Measurements from ENCODE around the gene NDC80.
A peak's percentile ranks its signal among the peaks of the same experiment; 100 is the strongest.
"Not testable (repeated sequence)": the region's sequence is repeated elsewhere in the genome, so short reads cannot be mapped to it uniquely, and the experiment has no call there.

Gene NDC80

DNA sequence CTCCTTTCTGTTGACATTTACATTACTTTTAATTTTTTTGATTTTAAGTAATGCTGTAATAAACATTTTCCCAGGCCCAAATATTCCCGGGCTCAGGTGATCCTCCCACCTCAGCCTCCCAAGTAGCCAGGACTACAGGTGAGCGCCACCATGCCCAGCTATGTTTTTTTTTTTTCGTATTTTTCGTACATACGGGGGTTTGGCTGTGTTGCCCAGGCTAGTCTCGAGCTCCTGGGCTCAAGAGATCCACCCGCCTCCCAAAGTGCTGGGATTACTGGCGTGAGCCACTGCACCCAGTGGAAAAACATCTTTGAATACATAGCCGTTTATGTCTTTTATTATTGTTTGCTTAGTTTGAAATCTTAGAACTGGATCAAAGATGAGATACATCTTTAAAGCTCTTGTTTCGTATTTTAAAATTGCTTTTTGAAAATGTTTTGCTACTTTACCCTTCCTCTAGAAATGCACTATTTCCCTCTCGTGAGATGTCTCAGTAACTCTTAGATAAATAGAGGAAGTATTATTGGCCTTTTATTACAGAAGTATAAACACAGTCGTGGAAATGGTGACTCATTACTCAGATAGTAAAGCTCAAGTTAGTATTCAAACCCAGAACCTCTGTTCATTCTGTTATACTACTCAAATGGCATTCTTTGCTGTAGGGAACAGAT is 86.6 kb downstream of the NDC80 start (continued):
- TF ChIP-seq ZNF513 (tag by site-specific recombination; IDR thresholded peaks at IDR 0.05) = no peak

DNA sequence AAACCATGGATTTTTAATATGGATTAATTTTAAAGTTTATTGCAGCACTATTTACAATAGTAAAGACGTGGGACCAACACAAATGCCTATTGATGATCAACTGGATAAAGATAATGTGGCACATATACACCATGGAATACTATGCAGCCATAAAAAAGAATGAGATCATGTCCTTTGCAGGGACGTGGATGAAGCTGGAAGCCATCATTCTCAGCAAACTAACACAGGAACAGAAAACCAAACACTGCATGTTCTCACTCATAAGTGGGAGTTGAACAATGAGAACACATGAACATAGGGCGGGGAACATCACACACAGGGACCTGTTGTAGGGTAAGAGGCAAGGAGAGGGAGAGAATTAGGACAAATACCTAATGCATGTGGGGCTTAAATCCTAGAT is 89.5 kb downstream of the NDC80 start:
- H3K9me3 ChIP-seq (ENCODE audit: control insufficient read depth, insufficient read depth, low read depth, low read length); CTCF ChIA-PET; H3K27ac ChIP-seq (ENCODE audit: extremely low read depth, low read depth, low read length); H3K4me1 ChIP-seq (ENCODE audit: control insufficient read depth, insufficient read depth, low read length); H3K36me3 ChIP-seq (ENCODE audit: control insufficient read depth in 2 of 2, insufficient read depth in 1 of 2, low read length in 2 of 2); POLR2A ChIA-PET; H3K4me3 ChIP-seq (ENCODE audit: low read depth, low read length): not testable (repeated sequence)
- TF ChIP-seq, protein P1, sequence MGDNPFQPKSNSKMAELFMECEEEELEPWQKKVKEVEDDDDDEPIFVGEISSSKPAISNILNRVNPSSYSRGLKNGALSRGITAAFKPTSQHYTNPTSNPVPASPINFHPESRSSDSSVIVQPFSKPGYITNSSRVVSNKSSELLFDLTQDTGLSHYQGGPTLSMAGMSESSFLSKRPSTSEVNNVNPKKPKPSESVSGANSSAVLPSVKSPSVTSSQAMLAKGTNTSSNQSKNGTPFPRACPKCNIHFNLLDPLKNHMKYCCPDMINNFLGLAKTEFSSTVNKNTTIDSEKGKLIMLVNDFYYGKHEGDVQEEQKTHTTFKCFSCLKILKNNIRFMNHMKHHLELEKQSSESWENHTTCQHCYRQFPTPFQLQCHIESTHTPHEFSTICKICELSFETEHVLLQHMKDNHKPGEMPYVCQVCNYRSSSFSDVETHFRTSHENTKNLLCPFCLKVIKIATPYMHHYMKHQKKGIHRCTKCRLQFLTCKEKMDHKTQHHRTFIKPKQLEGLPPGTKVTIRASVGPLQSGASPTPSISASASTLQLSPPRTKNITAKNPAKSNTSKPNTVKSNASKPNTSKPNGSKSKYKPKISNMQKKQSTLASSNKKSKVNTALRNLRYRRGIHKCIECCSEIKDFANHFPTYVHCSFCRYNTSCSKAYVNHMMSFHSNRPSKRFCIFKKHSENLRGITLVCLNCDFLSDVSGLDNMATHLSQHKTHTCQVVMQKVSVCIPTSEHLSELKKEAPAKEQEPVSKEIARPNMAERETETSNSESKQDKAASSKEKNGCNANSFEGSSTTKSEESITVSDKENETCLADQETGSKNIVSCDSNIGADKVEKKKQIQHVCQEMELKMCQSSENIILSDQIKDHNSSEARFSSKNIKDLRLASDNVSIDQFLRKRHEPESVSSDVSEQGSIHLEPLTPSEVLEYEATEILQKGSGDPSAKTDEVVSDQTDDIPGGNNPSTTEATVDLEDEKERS (tag by site-specific recombination; IDR thresholded peaks at IDR 0.05) = peak; percentile 90; the same call in 1 of the 2 replicates
- TF ChIP-seq ZNF146 (tag by site-specific recombination; IDR thresholded peaks at IDR 0.05) (peak; percentile 92), ZNF580 (tag by site-specific recombination; IDR thresholded peaks at IDR 0.05) (peak; percentile 64; the same call in 1 of the 2 replicates)

DNA sequence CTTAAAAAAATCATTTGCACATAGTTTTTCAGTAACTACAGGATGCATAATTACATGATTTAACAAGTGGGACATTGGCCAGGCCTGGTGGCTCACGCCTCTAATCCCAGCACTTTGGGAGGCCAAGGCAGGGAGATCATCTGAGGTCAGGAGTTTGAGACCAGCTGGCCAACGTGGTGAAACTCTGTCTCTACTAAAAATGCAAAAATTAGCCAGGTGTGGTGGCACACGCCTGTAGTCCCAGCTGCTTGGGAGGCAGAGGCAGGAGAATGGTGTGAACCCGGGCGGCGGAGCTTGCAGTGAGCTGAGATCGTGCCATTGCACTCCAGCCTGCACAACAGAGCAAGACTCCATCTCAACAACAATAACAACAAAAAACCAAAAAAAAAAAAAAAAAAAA is 90.9 kb downstream of the NDC80 start:
- not testable (repeated sequence) for H3K36me3 ChIP-seq (ENCODE audit: control insufficient read depth in 2 of 2, insufficient read depth in 1 of 2, low read length in 2 of 2); H3K9me3 ChIP-seq (ENCODE audit: control insufficient read depth, insufficient read depth, low read depth, low read length); H3K4me3 ChIP-seq (ENCODE audit: low read depth, low read length); H3K27ac ChIP-seq (ENCODE audit: extremely low read depth, low read depth, low read length); H3K4me1 ChIP-seq (ENCODE audit: control insufficient read depth, insufficient read depth, low read length)
- POLR2A ChIA-PET = interaction anchor here (0.7 kb wide), 2 partner anchors 21 to 541 kb away, joined by 5 to 6 read pairs; no protein-coding TSS in a partner anchor
- CTCF ChIA-PET = interaction anchor here (0.7 kb wide), 1 partner anchor 91 kb away, joined by 3 read pairs; no protein-coding TSS in a partner anchor
- TF ChIP-seq ZNF18 (tag by site-specific recombination; IDR thresholded peaks at IDR 0.05) = peak; percentile 73; the same call in 1 of the 2 replicates

- H3K4me1 ChIP-seq (ENCODE audit: control insufficient read depth, insufficient read depth, low read length) = peaks cover 7% of the 10 kb centered on the region
- H3K4me3 ChIP-seq (ENCODE audit: low read depth, low read length) = no peak overlapping the region
- ChIA-PET CTCF (interaction anchor here (0.7 kb wide), 1 partner anchor 91 kb away, joined by 3 read pairs; no protein-coding TSS in a partner anchor), POLR2A (no interaction called here)
- no peak overlapping the region for H3K27ac ChIP-seq (ENCODE audit: extremely low read depth, low read depth, low read length)
- peaks cover 13 to 16% of the 10 kb centered on the region in 2 experiments for H3K36me3 ChIP-seq (ENCODE audit: control insufficient read depth in 2 of 2, insufficient read depth in 1 of 2, low read length in 2 of 2)
- no peaks in the 10 kb centered on the region for H3K9me3 ChIP-seq (ENCODE audit: control insufficient read depth, insufficient read depth, low read depth, low read length)
- TF ChIP-seq ZNF510 (tag by site-specific recombination; IDR thresholded peaks at IDR 0.05; ENCODE audit: insufficient replicate concordance) (no peak), ZNF239 (tag by site-specific recombination; IDR thresholded peaks at IDR 0.05) (no peak), ZNF24 (tag by site-specific recombination; IDR thresholded peaks at IDR 0.05) (no peak), ZNF571 (tag by site-specific recombination; IDR thresholded peaks at IDR 0.05) (no peak), ZNF664 (tag by site-specific recombination; IDR thresholded peaks at IDR 0.05) (no peak), ZNF580 (tag by site-specific recombination; IDR thresholded peaks at IDR 0.05) (no peak), ZBTB48 (tag by site-specific recombination; IDR thresholded peaks at IDR 0.05) (no peak), ZNF777 (tag by site-specific recombination; IDR thresholded peaks at IDR 0.05; ENCODE audit: borderline replicate concordance) (no peak), ZNF792 (tag by site-specific recombination; IDR thresholded peaks at IDR 0.05) (no peak)
- TF ChIP-seq, protein P2, sequence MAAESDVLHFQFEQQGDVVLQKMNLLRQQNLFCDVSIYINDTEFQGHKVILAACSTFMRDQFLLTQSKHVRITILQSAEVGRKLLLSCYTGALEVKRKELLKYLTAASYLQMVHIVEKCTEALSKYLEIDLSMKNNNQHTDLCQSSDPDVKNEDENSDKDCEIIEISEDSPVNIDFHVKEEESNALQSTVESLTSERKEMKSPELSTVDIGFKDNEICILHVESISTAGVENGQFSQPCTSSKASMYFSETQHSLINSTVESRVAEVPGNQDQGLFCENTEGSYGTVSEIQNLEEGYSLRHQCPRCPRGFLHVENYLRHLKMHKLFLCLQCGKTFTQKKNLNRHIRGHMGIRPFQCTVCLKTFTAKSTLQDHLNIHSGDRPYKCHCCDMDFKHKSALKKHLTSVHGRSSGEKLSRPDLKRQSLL (tag by site-specific recombination; IDR thresholded peaks at IDR 0.05) = no peak
- TF ChIP-seq, protein P3, sequence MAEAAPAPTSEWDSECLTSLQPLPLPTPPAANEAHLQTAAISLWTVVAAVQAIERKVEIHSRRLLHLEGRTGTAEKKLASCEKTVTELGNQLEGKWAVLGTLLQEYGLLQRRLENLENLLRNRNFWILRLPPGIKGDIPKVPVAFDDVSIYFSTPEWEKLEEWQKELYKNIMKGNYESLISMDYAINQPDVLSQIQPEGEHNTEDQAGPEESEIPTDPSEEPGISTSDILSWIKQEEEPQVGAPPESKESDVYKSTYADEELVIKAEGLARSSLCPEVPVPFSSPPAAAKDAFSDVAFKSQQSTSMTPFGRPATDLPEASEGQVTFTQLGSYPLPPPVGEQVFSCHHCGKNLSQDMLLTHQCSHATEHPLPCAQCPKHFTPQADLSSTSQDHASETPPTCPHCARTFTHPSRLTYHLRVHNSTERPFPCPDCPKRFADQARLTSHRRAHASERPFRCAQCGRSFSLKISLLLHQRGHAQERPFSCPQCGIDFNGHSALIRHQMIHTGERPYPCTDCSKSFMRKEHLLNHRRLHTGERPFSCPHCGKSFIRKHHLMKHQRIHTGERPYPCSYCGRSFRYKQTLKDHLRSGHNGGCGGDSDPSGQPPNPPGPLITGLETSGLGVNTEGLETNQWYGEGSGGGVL (tag by site-specific recombination; IDR thresholded peaks at IDR 0.05) = no peak
- TF ChIP-seq, protein P4, sequence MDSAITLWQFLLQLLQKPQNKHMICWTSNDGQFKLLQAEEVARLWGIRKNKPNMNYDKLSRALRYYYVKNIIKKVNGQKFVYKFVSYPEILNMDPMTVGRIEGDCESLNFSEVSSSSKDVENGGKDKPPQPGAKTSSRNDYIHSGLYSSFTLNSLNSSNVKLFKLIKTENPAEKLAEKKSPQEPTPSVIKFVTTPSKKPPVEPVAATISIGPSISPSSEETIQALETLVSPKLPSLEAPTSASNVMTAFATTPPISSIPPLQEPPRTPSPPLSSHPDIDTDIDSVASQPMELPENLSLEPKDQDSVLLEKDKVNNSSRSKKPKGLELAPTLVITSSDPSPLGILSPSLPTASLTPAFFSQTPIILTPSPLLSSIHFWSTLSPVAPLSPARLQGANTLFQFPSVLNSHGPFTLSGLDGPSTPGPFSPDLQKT (IDR thresholded peaks at IDR 0.05; ENCODE audit: borderline replicate concordance, low read depth, low read length) = no peak
Measured at GRCh38 chr18:2662990-2663389, 91.6 kb downstream of the NDC80 start.
